ENCODE results near the gene OSCAR.

OSCAR gene

GRCh38 chr19:54081032-54081431 lies 19.6 kb downstream of the OSCAR start, which contains the start of gene TARM1:
TSS of gene TARM1 (minus strand) at chr19:54081365. CDS start at chr19:54081340, 25 bp downstream.
- no peak for DNase-seq

- DNase-seq: no peak
These were observed 23.3 kb downstream of the OSCAR start for GRCh38 chr19:54077334-54077733.

GRCh38 chr19:54074851-54075250 lies 25.8 kb downstream of the OSCAR start:
- no peak for DNase-seq

- no peak for DNase-seq
These were observed 26.8 kb downstream of the OSCAR start for GRCh38 chr19:54073829-54074228.

DNA sequence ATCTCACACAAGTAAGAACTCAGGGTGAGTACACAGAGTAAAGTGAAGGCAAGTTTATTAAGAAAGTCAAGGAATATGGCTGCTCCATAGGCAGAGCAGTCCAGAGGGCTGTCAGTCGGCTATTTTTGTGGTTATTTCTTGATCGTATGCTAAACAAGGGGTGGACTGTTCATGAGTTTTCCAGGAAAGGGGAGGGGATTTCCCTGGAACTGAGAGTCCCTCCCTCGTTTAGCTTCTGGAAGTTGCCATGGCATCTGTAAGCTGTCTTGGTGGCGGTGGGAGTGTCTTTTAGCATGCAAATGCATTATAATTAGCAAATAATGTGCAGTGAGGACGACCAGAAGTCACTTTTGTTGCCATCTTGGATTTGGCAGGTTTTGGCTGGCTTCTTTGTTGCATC lies 31.1 kb downstream of the OSCAR start:
- DNase-seq: no peak

DNA sequence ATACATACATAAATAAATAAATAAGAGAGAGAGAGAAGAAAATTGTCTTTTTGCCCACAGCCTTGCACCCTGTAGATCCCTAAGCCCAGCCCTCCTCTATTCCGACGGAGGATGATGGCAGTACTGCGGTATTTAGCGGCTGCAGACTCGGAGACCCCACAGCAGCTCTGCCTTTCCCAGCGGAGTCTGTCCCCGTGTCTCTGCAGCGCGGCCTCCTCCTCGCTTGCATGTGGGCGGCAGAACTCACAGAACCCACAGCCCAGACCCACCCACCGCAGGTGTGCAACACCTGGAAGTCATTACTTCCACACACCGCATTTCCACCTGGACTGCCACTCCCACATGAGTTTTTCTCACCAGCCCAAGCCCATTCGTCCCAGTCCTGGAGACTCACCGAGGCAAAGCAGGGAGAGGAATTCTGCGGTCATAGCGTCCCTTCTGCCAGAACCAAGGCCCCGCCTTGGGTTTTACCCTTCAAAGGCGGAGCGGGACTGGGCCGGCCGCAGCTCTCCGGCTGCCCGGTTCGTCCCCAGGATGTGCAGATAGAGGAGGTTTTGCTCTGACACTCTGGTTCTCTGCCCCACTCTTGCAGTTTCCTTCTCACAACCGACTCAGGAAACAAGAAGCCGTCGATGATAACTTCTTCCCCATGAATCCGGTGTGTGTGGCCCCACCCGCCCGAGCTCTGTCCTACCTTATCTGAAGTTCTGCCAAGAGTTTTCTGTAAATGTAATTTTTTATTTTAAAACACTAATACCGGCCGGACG lies 37.1 kb downstream of the OSCAR start, which contains the start of gene VSTM1:
Gene VSTM1 (minus strand): TSS at position 548 of the 767 bp plus-strand sequence. CDS start 120 bp downstream, at position 428.
- DNase-seq: no peak

DNA sequence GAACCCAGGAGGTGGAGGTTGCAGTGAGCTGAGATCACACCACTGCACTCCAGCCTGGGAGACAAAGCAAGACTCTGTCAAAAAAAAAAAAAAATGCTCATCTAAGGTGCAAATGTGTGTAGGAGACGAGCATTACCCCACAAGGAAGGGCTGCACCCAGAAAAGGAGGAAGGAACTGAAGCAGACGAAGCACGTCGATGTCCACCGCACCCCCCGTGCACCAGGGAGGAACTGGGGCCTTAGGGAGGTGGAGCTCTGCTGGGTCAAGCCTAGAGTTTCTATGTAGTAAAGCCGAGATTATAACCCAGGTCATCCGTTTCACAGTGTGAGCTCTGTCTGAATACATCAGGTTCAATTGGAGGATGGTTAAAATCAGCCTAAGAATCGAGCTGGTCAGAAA lies 38.0 kb downstream of the OSCAR start:
- no peak for DNase-seq

GRCh38 chr19:54047616-54048015 lies 53.0 kb downstream of the OSCAR start:
- no peak for DNase-seq

DNA sequence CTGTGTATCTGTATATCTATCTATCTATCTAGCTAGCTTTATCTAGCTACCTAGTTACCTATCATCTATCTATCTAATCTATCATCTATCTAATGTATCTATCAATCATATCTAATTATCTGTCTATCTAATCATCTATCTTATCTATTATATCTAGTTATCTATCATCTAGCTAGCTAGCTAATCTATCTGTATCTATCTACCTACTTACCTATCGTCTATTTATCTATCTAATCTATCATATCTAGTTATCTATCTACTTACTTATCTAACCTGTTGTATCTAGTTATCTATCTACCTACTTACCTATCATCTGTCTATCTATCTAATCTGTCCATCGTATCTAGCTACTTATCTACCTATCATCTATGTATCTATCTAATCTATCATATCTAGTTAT lies 54.8 kb downstream of the OSCAR start:
- DNase-seq: no peak
